NCI-H187 treated with DMSO at 0.1 percent for 48 hours (cell line): ENCODE results near the gene SCFD2.

ENCODE experiments used
- DNase-seq: peaks from one replicate; lab custom pipeline; 2025; lab: John Stamatoyannopoulos, UW

Gene SCFD2

DNA sequence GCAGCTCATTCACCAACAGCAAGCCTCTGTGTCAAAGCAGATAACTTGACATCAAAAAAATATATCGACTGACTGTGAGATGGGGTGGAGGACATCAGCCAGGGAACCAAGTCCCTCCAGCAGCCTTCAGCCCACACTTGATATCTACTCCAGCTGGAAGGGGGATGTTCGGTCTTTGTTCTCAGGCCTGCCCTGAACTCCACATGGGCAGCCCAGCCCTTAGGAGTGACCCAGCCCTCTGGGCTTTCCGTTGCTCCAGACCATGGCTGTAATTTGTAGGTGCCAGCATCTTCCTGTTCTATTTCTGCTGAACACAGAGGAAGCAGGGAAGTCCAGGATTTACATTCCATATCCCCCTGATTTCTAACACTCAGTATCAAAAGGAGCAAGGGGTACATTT, 486.4 kb downstream of the SCFD2 start:
- no peak for DNase-seq

- no peak for DNase-seq
Observed at GRCh38 chr4:52877694-52878093, 488.2 kb downstream of the SCFD2 start.

DNA sequence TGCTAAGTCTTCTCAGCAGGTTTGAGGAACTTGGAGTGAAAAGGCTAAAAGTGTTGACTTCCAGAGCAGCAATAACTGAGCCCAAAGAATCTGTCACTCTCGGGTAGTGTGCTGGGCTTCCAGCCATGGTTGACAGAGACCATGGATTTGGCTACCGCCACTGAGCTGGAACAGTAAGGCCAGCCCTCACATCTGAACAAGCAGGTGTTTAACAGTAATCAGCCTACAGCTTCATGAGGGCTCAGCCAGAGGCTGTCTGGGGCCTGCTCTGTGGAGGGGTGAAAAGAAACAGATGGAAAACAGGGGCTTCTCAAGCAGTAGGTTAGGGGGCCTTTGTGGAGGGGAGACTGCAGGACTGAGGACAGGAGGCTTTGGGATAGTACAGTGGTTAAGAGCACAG, 488.8 kb downstream of the SCFD2 start:
- no peak for DNase-seq

GRCh38 chr4:52876069-52876468, 489.8 kb downstream of the SCFD2 start:
- DNase-seq, result no peak

DNA sequence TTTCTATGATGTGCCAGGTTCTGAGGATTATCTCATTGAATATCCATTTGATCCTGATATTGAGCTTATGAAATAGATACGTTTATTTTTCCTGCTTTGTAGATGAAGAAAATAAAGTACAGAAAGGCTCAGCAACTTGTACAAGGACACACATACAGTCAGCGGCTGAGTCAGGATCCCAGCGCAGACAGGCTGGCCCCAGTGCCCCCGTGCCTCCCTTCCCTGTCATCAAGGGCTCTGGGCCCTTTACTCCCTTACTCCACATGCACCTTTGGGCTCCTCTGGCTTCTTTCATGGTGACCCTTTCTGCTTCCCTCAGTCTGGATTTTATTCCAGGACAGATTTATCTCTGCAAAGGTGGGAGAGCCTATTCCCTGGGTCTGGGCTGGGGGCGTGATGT, 490.9 kb downstream of the SCFD2 start:
- no peak for DNase-seq

DNA sequence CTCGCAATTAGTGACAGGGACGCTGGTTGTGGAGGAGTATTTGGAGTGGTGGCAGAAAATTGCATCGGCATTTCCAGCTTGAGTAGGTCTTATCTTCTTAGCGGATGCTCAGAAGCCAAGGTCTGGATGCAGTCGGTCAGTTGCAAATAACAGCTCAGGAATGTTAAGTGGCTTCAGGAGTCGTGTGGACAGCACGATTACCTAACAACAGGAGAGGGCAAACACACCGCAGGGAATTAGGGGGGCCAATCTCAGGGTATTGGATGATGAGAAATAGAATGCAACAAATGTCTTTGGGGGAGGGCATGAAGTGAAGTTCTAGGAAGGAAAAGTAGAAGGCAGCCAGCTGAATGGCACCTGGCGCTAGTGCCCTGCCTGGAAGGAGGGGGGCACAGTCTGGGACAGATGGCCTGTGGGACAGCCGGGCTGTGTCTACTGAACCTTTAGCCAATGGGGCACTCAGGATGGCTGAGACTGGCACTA, 492.0 kb downstream of the SCFD2 start:
- DNase-seq, result no peak

DNA sequence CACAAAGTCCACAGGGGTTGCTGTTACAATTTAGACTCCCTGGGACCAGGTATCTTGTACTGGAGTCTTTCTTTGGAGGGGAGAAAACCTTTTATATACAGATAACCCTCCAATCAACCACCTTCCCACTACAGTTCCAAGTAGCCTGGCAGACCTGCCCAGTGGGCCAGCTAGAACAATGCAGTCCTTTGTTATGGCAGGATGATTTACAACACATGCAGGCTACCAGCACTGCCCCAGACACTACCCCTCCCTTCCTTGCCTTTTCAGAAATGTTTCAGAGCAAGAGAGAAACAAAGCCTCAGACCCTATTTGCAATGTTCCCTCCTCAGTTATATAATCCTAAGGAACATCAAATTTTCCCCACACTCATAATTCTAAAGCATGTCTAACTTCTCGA, 492.7 kb downstream of the SCFD2 start:
- no peak for DNase-seq

- no peak for DNase-seq
Observed at GRCh38 chr4:52870225-52870624, 495.6 kb downstream of the SCFD2 start.

DNA sequence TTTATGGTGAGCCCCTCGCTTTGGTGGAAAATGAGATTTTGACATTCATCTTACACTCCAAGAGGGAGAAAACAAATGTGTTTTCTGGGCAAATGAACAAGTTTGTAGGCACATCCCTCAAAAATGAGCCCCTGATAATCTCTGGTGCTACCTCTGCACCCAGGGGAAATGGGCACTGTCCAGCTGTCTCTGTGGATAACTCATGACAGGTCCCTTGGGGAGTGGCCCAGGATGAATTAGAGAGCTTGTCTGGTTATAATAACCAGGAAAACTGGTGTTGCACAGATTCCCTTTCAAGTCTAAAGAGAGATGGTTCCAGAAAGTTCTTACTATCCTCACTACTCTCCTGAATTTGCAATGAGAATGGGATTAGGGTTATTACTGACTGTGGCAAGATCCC, 496.2 kb downstream of the SCFD2 start:
- DNase-seq, result no peak

DNA sequence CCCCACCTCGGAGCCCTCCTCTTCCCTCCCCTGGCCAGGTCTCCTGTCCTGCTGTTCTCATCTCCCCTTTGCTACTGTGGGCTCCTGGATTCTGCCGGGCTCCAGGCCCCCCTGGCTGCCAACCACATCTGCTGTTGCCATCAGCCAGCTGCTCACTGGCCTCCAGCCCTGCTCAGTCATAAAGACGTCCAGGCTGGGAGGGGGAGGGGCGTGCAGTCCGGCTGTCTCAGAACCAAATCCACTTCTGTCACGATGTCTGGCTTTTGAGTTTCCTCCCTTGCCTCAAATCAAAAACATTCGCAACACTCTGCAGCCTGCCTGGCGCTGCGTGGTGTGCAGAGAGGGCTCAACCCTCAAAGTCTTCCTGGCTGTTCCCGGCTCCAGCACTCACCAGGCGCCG, 496.7 kb downstream of the SCFD2 start:
- no peak for DNase-seq

DNA sequence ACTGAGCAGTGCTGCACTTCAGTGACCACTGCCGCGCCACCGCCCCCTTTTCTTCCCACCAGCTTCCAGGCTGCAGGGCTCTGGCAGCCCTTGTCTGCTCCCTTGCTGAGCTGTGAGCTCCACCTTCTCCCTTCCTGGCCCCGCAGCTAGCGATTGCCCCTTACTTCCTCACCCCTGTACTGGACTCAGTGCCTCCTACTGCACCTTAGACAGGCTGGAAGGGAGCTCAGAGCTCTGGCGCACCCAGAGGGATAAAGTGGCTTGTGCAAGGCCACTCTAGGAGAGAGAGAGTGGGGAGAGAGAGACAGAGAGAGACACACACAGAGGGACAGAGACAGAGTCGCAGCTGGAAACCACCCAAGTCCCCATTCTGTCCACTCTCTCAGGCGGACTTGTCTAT, 497.7 kb downstream of the SCFD2 start:
- DNase-seq, result peak; percentile 56

GRCh38 chr4:52867163-52867562, 498.7 kb downstream of the SCFD2 start:
- DNase-seq, result no peak

DNA sequence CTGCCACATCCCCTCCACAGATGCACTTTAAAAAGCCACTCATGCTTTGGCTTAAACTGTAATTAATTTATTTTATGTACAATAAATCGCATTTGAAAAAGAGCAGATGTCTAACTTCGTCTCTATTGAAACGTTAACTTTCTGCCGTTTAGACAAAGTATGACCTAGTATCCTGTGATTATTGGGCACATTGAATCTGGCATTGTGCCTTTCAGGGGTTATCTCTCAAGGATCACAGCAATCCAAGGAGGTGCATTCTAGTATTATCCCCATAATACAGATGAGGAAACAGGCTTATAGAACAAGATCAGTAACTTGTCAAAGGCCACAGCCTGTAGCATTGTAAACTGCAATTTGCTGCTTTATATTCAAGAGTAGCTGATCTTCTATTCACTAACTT, 499.1 kb downstream of the SCFD2 start:
- no peak for DNase-seq

- DNase-seq, result no peak
Observed at GRCh38 chr4:52865300-52865699, 500.6 kb downstream of the SCFD2 start.

DNA sequence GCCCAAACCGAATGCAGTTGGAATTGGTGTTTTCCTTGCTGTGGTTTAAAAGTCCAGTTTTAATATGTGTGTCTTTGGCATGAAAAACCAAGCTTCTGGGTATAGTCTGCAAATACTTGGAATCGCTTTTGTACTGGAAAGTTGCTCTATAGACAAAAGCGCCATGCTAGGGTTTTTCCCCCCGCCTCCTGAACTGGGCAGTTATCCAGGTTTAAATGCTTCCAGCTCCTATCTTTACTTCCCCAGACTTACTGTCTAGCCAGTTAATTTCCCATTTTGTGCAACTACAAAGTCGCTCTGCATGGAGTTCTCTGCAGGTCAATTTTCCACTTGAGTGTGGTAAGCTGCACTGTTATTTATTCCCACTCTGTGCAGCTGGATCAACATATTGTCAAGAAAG, 501.1 kb downstream of the SCFD2 start:
- DNase-seq, result no peak

DNA sequence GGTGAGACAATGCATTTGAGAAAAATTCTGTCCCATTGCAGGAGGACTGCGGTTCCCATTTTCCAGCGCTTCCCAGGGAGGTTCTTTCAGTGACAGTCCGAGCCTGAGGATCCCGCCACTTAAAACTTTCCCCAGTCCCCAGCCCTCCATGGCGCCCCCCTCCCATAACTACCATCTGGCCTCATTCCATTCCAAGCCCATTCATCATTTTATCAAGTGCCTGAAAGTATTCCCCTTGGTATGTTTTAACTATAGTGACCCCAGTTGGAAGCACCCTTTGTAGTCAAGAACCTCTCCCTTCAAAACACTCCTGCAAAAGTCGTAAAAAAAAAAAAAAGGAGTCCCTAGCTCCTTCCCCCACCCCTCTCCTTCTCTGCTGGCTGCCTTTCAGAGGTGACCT, 502.5 kb downstream of the SCFD2 start:
- DNase-seq, result no peak

GRCh38 chr4:52862639-52863161, 503.2 kb downstream of the SCFD2 start:
- DNase-seq, result no peak

GRCh38 chr4:52861879-52862616, 503.8 kb downstream of the SCFD2 start, which contains the start of gene RASL11B:
RASL11B (plus strand) TSS chr4:52862317; CDS start chr4:52862508, 191 bp downstream.
- no peak for DNase-seq

GRCh38 chr4:52861171-52861823, 504.6 kb downstream of the SCFD2 start:
- no peak for DNase-seq

DNA sequence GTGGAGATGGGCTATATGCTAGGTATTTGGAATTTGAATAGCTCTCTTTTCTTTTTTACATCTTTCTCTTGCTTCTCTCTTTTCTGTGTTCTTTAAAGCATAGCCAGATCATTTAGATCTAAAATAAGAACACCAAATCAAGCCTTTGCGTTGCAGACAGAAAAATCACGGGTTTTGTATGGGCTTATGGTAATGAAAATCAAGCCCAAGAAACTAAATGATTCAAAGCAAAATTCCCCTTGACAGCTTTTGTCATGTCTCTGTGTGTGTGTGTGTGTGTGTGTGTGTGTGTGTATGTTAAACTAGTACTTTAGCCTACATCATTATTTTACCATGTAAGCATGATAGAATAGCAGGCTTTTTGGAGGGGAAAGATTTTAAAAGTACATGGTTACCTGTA, 505.5 kb downstream of the SCFD2 start:
- no peak for DNase-seq

DNA sequence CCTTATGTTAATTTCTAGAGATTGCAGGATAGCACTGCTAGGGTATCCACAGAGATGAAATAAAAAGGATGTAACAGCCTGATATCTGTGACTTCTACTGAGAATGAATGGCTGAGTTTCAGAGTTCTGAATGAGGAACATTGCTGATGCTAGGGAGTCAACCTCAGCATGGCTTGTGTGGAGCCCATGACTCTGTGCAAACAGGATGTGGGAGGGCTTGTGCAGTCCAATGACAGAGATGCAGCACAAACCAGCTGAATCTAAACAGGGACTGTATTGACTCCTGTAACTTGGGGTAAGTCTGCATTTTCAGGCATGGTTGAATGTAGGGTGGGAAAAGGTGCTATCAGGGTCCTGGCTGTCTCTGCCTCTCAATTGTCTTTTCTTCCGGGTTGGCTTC, 509.1 kb downstream of the SCFD2 start:
- no peak for DNase-seq

GRCh38 chr4:52853351-52853750, 512.5 kb downstream of the SCFD2 start:
- DNase-seq, result no peak

- no peak for DNase-seq
Observed at GRCh38 chr4:52852711-52853110, 513.1 kb downstream of the SCFD2 start.
